ENCODE results near the gene FOXL3. TPM values are rescaled to one million over a fixed set of nuclear protein-coding genes. Genes with fewer than 3 reads are reported as not detected.

The FOXL3 gene
- total RNA-seq, 2 donors from 2014 or later = not detected

DNA sequence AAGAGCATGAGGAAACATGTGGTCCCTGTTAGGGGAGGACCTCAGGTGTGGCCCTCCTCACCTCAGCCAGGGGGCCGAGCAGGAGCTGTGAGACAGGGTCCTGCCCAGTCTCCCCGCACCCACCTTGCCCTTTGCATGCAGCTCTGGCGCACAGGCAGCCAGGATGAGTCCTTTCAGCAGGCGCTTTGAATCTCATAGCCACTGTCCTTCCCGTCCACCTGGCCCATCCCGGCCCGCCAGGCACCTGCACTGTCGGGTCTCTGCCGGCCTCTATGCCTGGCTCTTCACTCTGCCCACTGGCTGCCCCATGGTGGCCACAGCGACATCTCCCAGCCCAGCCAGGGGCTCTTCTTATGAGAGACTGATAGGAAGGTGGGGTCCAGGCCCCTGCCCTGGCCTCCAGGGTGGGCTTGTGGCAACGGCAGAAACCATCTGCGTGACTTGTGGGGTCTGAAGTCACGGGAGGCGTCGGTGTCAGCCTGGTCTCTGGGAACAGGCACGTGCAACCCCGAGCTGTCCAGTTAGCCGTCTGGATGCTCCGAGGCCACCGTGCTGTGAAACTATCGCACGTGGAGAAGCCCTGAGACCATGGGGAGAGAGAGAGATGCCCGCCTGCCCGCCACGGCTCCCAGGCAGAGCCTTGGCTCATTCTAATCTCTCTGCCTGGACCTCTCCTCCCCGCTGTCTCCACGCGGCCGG is 37.4 kb downstream of the FOXL3 start:
- no peak for DNase-seq (ENCODE audit: low spot score)
- H3K36me3 ChIP-seq = no peaks in the 10 kb centered on the region
- no peaks in the 10 kb centered on the region for H3K9me3 ChIP-seq
- no peaks in the 10 kb centered on the region for H3K27me3 ChIP-seq (replicated peaks; ENCODE audit: insufficient read depth)
- intact Hi-C loops (cut with DNase I) = loop anchor here (10.0 kb wide), 1 partner anchor 547 kb away; the partner anchor contains the start of gene GET4
- H3K4me3 ChIP-seq = no peak overlapping the region
- TF ChIP-seq, protein P1, sequence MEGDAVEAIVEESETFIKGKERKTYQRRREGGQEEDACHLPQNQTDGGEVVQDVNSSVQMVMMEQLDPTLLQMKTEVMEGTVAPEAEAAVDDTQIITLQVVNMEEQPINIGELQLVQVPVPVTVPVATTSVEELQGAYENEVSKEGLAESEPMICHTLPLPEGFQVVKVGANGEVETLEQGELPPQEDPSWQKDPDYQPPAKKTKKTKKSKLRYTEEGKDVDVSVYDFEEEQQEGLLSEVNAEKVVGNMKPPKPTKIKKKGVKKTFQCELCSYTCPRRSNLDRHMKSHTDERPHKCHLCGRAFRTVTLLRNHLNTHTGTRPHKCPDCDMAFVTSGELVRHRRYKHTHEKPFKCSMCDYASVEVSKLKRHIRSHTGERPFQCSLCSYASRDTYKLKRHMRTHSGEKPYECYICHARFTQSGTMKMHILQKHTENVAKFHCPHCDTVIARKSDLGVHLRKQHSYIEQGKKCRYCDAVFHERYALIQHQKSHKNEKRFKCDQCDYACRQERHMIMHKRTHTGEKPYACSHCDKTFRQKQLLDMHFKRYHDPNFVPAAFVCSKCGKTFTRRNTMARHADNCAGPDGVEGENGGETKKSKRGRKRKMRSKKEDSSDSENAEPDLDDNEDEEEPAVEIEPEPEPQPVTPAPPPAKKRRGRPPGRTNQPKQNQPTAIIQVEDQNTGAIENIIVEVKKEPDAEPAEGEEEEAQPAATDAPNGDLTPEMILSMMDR (IDR thresholded peaks at IDR 0.05) = peak in 1 of 4 experiments; percentile 5
- TF ChIP-seq POLR2AphosphoS5 (IDR thresholded peaks at IDR 0.05) = no peak
- TF ChIP-seq POLR2A (IDR thresholded peaks at IDR 0.05) = no peak
- WGBS = 84% methylated on average over 29 of the region's 29 CpGs
- H3K27ac ChIP-seq = no peak overlapping the region
- H3K4me1 ChIP-seq (replicated peaks) = peaks cover 7% of the 10 kb centered on the region

DNA sequence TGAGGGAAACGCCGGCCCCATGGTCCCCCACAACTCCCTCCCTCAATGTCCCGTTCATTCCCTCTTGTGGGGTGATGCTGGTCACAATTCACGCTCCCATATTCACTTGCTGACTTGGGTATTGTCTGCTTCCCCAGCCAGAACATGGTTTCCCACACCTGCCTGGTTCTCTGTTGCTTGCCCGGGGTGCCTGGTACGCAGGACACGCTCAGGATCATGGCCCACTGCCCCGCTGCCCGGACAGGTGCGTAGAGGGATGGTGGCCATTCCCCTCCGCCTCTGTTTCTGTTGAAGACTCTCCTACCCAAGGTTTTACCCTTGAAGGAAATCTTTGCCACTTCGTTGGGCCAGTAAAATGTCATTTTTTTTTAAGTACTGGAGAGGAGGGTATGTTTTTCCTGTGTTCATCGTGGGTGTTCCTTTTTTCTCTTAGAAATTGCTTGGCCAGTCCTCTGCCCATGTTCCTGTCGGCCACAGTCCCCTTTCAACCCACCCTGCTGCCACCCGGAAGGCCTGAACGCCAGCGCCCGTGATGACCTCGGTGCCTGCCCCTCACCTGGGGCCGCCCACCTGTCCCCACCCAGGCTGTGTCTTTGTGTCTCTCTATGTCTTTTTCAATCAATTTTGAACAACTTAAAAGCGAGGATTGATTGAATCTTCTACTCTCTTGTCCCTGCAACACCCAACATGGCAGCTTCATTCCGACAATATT is 38.2 kb downstream of the FOXL3 start:
- no peaks in the 10 kb centered on the region for H3K27me3 ChIP-seq (replicated peaks; ENCODE audit: insufficient read depth)
- H3K9me3 ChIP-seq = no peaks in the 10 kb centered on the region
- H3K4me3 ChIP-seq = no peak overlapping the region
- TF ChIP-seq, protein P1 (IDR thresholded peaks at IDR 0.05) = no peak
- TF ChIP-seq POLR2A (IDR thresholded peaks at IDR 0.05) (no peak), POLR2AphosphoS5 (IDR thresholded peaks at IDR 0.05) (no peak)
- H3K27ac ChIP-seq = no peak overlapping the region
- intact Hi-C loops (cut with DNase I) = loop anchor here (10.0 kb wide), 1 partner anchor 547 kb away; the partner anchor contains the start of gene GET4
- no peaks in the 10 kb centered on the region for H3K36me3 ChIP-seq
- DNase-seq (ENCODE audit: low spot score) = no peak
- 88% methylated on average over 22 of the region's 22 CpGs for WGBS
- H3K4me1 ChIP-seq (replicated peaks) = peaks cover 13% of the 10 kb centered on the region

DNA sequence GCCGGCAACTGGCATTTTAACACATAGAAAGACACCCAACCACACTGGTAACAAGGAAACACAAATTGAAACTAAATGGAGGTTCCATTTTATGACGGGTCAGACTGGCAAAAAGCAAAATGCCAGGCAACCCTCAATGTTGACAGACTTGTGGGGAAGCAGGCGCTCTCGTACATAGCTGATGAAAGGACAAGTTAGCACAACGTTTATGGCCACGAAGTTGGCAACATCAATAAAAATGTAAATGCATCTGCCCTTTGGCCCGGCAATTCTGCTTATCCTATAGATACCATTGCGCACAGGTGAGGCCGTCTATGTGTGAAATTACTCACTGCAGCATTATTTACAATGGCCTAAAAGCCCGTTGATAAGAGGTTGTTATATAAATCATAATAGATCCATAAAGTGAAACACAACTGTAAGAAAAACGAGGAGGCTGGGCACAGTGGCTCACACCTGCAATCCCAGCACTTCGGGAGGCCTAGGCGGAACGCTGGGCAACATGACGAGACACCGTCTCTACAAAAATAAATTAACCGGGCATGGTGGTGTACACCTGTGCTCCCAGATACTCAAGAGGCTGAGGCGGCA is 39.8 kb downstream of the FOXL3 start:
- DNase-seq (ENCODE audit: low spot score) = peak; percentile 58
- Histone ChIP-seq H3K9me3 (no peaks in the 10 kb centered on the region), H3K36me3 (no peaks in the 10 kb centered on the region), H3K27ac (peak overlapping the region in 1 of 2 donors; percentile 60), H3K4me1 (replicated peaks) (peaks cover 17% of the 10 kb centered on the region), H3K27me3 (replicated peaks; ENCODE audit: insufficient read depth) (no peaks in the 10 kb centered on the region), H3K4me3 (no peak overlapping the region)
- TF ChIP-seq POLR2AphosphoS5 (IDR thresholded peaks at IDR 0.05) (peak; percentile 78), POLR2A (IDR thresholded peaks at IDR 0.05) (no peak)
- TF ChIP-seq, protein P1 (IDR thresholded peaks at IDR 0.05) = no peak
- intact Hi-C loops (cut with DNase I) = loop anchor here (10.0 kb wide), 1 partner anchor 545 kb away; the partner anchor contains the start of gene GET4
- WGBS = 47% methylated on average over 18 of the region's 18 CpGs

DNA sequence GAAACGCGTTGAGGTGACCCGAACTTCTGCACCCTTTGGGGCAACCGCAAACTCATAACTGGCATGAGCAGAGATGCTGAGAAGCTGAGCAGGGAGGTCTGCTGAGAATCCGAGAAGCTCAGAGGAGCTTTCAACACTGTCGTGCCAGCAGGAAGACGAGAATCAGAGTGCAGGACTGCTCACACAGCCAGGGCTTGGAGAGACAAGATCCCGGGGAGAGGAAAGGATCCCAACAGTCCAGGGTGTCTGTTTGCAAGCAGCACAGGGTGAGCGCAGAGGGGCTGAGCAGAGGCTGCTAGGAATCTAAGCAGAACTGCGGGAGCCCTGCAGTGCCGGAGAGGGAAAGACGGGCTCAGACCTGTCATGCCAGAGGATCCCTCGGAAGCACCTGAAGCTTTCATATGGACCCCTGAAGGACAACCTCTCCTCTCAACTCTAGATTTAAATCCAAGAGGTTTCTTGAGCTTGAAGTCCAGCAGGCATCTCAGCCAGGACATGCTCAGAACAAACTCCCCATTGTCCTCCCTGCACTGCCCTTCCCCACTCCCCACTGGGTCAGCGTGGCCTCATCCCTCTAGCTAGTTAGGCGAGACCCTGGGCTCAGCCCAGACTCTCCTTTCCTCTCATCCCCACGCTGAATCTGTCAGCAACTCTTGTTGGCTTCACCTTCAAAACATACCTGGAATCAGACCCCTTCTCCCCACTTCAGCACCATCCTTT is 40.7 kb downstream of the FOXL3 start:
- WGBS = 61% methylated on average over 16 of the region's 16 CpGs
- no peak overlapping the region for H3K4me3 ChIP-seq
- intact Hi-C loops (cut with DNase I) = no loop called here

More for the DNA sequence above, 40.7 kb downstream of the FOXL3 start:
- H3K27me3 ChIP-seq (replicated peaks; ENCODE audit: insufficient read depth) = no peaks in the 10 kb centered on the region
- peaks cover 17% of the 10 kb centered on the region for H3K4me1 ChIP-seq (replicated peaks)
- no peaks in the 10 kb centered on the region for H3K9me3 ChIP-seq
- no peak for DNase-seq (ENCODE audit: low spot score)
- TF ChIP-seq POLR2A (IDR thresholded peaks at IDR 0.05) = no peak
- peak overlapping the region in 1 of 2 donors; percentile 60 for H3K27ac ChIP-seq
- H3K36me3 ChIP-seq = no peaks in the 10 kb centered on the region
